ENCODE measurements around the gene TMEM114.

The TMEM114 gene

GRCh38 chr16:8611122-8611521 is 20.8 kb upstream of the TMEM114 start:
- no peak for DNase-seq

GRCh38 chr16:8607214-8607613 is 16.9 kb upstream of the TMEM114 start:
- no peak for DNase-seq

- DNase-seq = no peak
These were observed 15.2 kb upstream of the TMEM114 start for GRCh38 chr16:8605554-8605953.

- no peak for DNase-seq
These were observed 9.9 kb upstream of the TMEM114 start for GRCh38 chr16:8600144-8600775.

GRCh38 chr16:8596581-8596980 is 6.3 kb upstream of the TMEM114 start:
- DNase-seq = no peak

GRCh38 chr16:8595783-8596182 is 5.5 kb upstream of the TMEM114 start:
- DNase-seq = no peak

GRCh38 chr16:8594149-8594666 is 3.9 kb upstream of the TMEM114 start:
- no peak for DNase-seq

- DNase-seq = no peak
These were observed 1.1 kb upstream of the TMEM114 start for GRCh38 chr16:8591451-8591850.

- no peak for DNase-seq
These were observed 500 bp upstream of the TMEM114 start for GRCh38 chr16:8590811-8591210.

- no peak for DNase-seq
These were observed 1.0 kb downstream of the TMEM114 start for GRCh38 chr16:8589057-8589899.

GRCh38 chr16:8588682-8589056 is 1.6 kb downstream of the TMEM114 start:
- DNase-seq = no peak

- DNase-seq = no peak
These were observed 3.2 kb downstream of the TMEM114 start for GRCh38 chr16:8587065-8587464.

GRCh38 chr16:8585857-8586256 is 4.5 kb downstream of the TMEM114 start:
- DNase-seq = no peak

GRCh38 chr16:8585041-8585440 is 5.3 kb downstream of the TMEM114 start:
- DNase-seq = no peak

GRCh38 chr16:8583732-8584131 is 6.6 kb downstream of the TMEM114 start:
- no peak for DNase-seq

GRCh38 chr16:8583199-8583598 is 7.1 kb downstream of the TMEM114 start:
- no peak for DNase-seq

GRCh38 chr16:8581831-8582580 is 8.3 kb downstream of the TMEM114 start:
- DNase-seq = no peak

GRCh38 chr16:8579559-8579958 is 10.8 kb downstream of the TMEM114 start:
- no peak for DNase-seq

GRCh38 chr16:8577678-8578304 is 12.5 kb downstream of the TMEM114 start:
- no peak for DNase-seq

- no peak for DNase-seq
These were observed 13.9 kb downstream of the TMEM114 start for GRCh38 chr16:8576141-8577004.

- DNase-seq = no peak
These were observed 14.9 kb downstream of the TMEM114 start for GRCh38 chr16:8575399-8575798.

All from right forelimb (tissue), 1 donor.